Measurements from ENCODE around the gene GRK2. TPM values are rescaled to one million over a fixed set of nuclear protein-coding genes. Genes with fewer than 3 reads are reported as not detected.
A peak's percentile ranks its signal among the peaks of the same experiment; 100 is the strongest.
"Not testable (repeated sequence)": the region's sequence is repeated elsewhere in the genome, so short reads cannot be mapped to it uniquely, and the experiment has no call there.

The GRK2 gene
- total and polyA plus RNA-seq, 9 of the 15 experiments (the other 6 are each of a cell fraction or from before 2014, with no cell fraction given): 0.24 to 95.8 (median 56.5) TPM

- peaks cover 24 to 30% of the 10 kb centered on the region in 2 experiments for H3K4me1 ChIP-seq (replicated peaks in 1 of 2; ENCODE audit: control insufficient read depth in 2 of 2, insufficient read depth in 2 of 2, low read length in 2 of 2)
- TF ChIP-seq PHF8 (IDR thresholded peaks at IDR 0.05; ENCODE audit: borderline replicate concordance, low read length): peak; percentile 21; the same call in 1 of the 2 replicates
- peak; percentile 83 to 86 for TF ChIP-seq NRF1 (conservative IDR thresholded peaks at IDR 0.05 in 1 of 2, IDR thresholded peaks at IDR 0.05 in 1 of 2)
- not testable (repeated sequence) for BruUV-seq (replicated peaks); H4K20me1 ChIP-seq (replicated peaks; ENCODE audit: control insufficient read depth, insufficient read depth, low read length); FAIRE-seq; ATAC-seq; H3K79me2 ChIP-seq (ENCODE audit: control insufficient read depth, insufficient read depth, low read length); H3K9me3 ChIP-seq (replicated peaks; ENCODE audit: control insufficient read depth, insufficient read depth, low read depth, low read length); H3K9me1 ChIP-seq (ENCODE audit: control insufficient read depth, insufficient read depth, low read length); H3K4me3 ChIP-seq; H3K27ac ChIP-seq (ENCODE audit: extremely low read depth, low read depth, low read length); H3K27me3 ChIP-seq (ENCODE audit: control insufficient read depth in 2 of 2, insufficient read depth in 2 of 2, low read length in 2 of 2)
- peak overlapping the region; percentile 58 for H3K4me2 ChIP-seq (ENCODE audit: insufficient read depth, low read length)
- DNase-seq (ENCODE audit: extremely low read depth in 1 of 4, low spot score in 3 of 4): peak; percentile 45 to 71 (median 60)
- CTCF ChIA-PET (ENCODE audit: low intra/inter-chr PET ratio): interaction anchor here (0.6 kb wide), 1 partner anchor 180 kb away, joined by 4 read pairs; no protein-coding TSS in a partner anchor
- WGBS (ENCODE audit: insufficient coverage, low coverage, missing lambda C conversion rate): 55% methylated on average over 37 of the region's 50 CpGs
- H2AFZ ChIP-seq (ENCODE audit: low read depth, low read length): peak overlapping the region; percentile 85
- in situ Hi-C loops (cut with MboI): loop anchor here (5.0 kb wide), 1 partner anchor 121 kb away; no protein-coding TSS in a partner anchor
- POLR2A ChIA-PET: interaction anchor here (0.9 to 1.8 kb wide), 4 partner anchors 10 to 91 kb away, joined by 3 to 8 read pairs (median 4); no protein-coding TSS in a partner anchor
- intact Hi-C loops (cut with micrococcal nuclease): loop anchor here (5.0 kb wide), 1 partner anchor 179 kb away; no protein-coding TSS in a partner anchor
- H3K36me3 ChIP-seq (ENCODE audit: control insufficient read depth, insufficient read depth, low read length): peaks cover 12% of the 10 kb centered on the region; the same call in 2 of the 3 replicates
- H3K9ac ChIP-seq (ENCODE audit: insufficient read depth in 1 of 2, low read depth in 2 of 2, low read length in 2 of 2): peak overlapping the region in 1 of 2 experiments; percentile 86; a peak in 2 of 4 replicates
Measured at GRCh38 chr11:67260885-67261639, 5.2 kb upstream of the GRK2 start.

- intact Hi-C loops (cut with micrococcal nuclease): loop anchor here (5.0 kb wide), 1 partner anchor 179 kb away; no protein-coding TSS in a partner anchor
- no peaks in the 10 kb centered on the region for H3K9me1 ChIP-seq (ENCODE audit: control insufficient read depth, insufficient read depth, low read length)
- H2AFZ ChIP-seq (ENCODE audit: low read depth, low read length): peak overlapping the region; percentile 96
- POLR2A ChIA-PET: interaction anchor here (0.6 to 1.8 kb wide), 11 partner anchors 8 to 215 kb away, joined by 3 to 9 read pairs (median 3); no protein-coding TSS in a partner anchor
- no peaks in the 10 kb centered on the region for H3K9me3 ChIP-seq (replicated peaks; ENCODE audit: control insufficient read depth, insufficient read depth, low read depth, low read length)
- H3K4me3 ChIP-seq: no peak overlapping the region; the same call in 1 of the 2 replicates
- H3K36me3 ChIP-seq (ENCODE audit: control insufficient read depth, insufficient read depth, low read length): peaks cover 7% of the 10 kb centered on the region; the same call in 2 of the 3 replicates
- H3K4me2 ChIP-seq (ENCODE audit: insufficient read depth, low read length): no peak overlapping the region
- in situ Hi-C loops (cut with MboI): loop anchor here (5.0 kb wide), 1 partner anchor 121 kb away; no protein-coding TSS in a partner anchor
- DNase-seq (ENCODE audit: extremely low read depth in 1 of 4, low spot score in 3 of 4): no peak
- H3K79me2 ChIP-seq (ENCODE audit: control insufficient read depth, insufficient read depth, low read length): peaks cover 4% of the 10 kb centered on the region
- CTCF ChIA-PET (ENCODE audit: low intra/inter-chr PET ratio): no interaction called here
- no peak for TF ChIP-seq HMG20A (CRISPR knock-in tag; conservative IDR thresholded peaks at IDR 0.05)
- TF ChIP-seq, protein P1, sequence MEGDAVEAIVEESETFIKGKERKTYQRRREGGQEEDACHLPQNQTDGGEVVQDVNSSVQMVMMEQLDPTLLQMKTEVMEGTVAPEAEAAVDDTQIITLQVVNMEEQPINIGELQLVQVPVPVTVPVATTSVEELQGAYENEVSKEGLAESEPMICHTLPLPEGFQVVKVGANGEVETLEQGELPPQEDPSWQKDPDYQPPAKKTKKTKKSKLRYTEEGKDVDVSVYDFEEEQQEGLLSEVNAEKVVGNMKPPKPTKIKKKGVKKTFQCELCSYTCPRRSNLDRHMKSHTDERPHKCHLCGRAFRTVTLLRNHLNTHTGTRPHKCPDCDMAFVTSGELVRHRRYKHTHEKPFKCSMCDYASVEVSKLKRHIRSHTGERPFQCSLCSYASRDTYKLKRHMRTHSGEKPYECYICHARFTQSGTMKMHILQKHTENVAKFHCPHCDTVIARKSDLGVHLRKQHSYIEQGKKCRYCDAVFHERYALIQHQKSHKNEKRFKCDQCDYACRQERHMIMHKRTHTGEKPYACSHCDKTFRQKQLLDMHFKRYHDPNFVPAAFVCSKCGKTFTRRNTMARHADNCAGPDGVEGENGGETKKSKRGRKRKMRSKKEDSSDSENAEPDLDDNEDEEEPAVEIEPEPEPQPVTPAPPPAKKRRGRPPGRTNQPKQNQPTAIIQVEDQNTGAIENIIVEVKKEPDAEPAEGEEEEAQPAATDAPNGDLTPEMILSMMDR (IDR thresholded peaks at IDR 0.05 in 2 of 3, conservative IDR thresholded peaks at IDR 0.05 in 1 of 3; ENCODE audit: insufficient read depth in 2 of 3, low read depth in 1 of 3, low read length in 3 of 3): peak in 1 of 3 experiments; percentile 8; a peak in 2 of 6 replicates
- TF ChIP-seq MBD2 (IDR thresholded peaks at IDR 0.05; ENCODE audit: borderline replicate concordance, low read depth): no peak
- no peak for TF ChIP-seq ZNF347 (CRISPR knock-in tag; IDR thresholded peaks at IDR 0.05; ENCODE audit: low read depth)
- no peak for TF ChIP-seq ZNF12 (CRISPR knock-in tag; IDR thresholded peaks at IDR 0.05)
- peak; percentile 35; the same call in 1 of the 2 replicates for TF ChIP-seq ZBTB7A (IDR thresholded peaks at IDR 0.05; ENCODE audit: borderline replicate concordance, control insufficient read depth, low read depth, low read length)
- TF ChIP-seq MYBL2 (IDR thresholded peaks at IDR 0.05; ENCODE audit: low read depth): no peak
- TF ChIP-seq MYBL2 (CRISPR knock-in tag; IDR thresholded peaks at IDR 0.05; ENCODE audit: borderline replicate concordance): no peak
- no peak for FAIRE-seq
- H3K4me1 ChIP-seq (replicated peaks in 1 of 2; ENCODE audit: control insufficient read depth in 2 of 2, insufficient read depth in 2 of 2, low read length in 2 of 2): peaks cover 24 to 33% of the 10 kb centered on the region in 2 experiments
- peak overlapping the region in 1 of 2 experiments; percentile 76; a peak in 2 of 4 replicates for H3K9ac ChIP-seq (ENCODE audit: insufficient read depth in 1 of 2, low read depth in 2 of 2, low read length in 2 of 2)
- H3K27me3 ChIP-seq (ENCODE audit: control insufficient read depth in 2 of 2, insufficient read depth in 2 of 2, low read length in 2 of 2): no peaks in the 10 kb centered on the region
- WGBS (ENCODE audit: insufficient coverage, low coverage, missing lambda C conversion rate): 84% methylated on average over 3 of the region's 18 CpGs
- BruUV-seq (replicated peaks): no TSS peak
- 0 out of 2 replicates have a peak, but pooled peaks cover 4% of the 10 kb centered on the region for H4K20me1 ChIP-seq (replicated peaks; ENCODE audit: control insufficient read depth, insufficient read depth, low read length)
- no peak overlapping the region for H3K27ac ChIP-seq (ENCODE audit: extremely low read depth, low read depth, low read length)
- ATAC-seq: no peak
Measured at GRCh38 chr11:67261640-67261945, 4.7 kb upstream of the GRK2 start.

Measured in K562 (cell line).